Type B pancreatic cell (in vitro differentiated cells): ENCODE measurements around the gene CCDC110. TPM values are rescaled to one million over a fixed set of nuclear protein-coding genes. Genes with fewer than 3 reads are reported as not detected.

Source experiments
- DNase-seq: peaks from one replicate; pipeline ENCODE4 v3.0.0; 2021; ENCODE audit warnings: mixed read lengths; ENCODE audit not compliant: unreplicated experiment; ENCODE audit errors: extremely low spot score
- H3K27ac Mint-ChIP-seq: 2 replicates; pipeline ENCODE4 v1.8.0; 2021; ENCODE audit warnings: mild to moderate bottlenecking, mixed read lengths
- H3K27me3 Mint-ChIP-seq: 2 replicates; pipeline ENCODE4 v1.8.0; 2021; ENCODE audit warnings: mixed read lengths
- H3K36me3 Mint-ChIP-seq: 2 replicates; pipeline ENCODE4 v1.8.0; 2021; ENCODE audit warnings: mixed read lengths
- H3K4me1 Mint-ChIP-seq: one replicate; pipeline ENCODE4 v1.8.0; 2021; ENCODE audit warnings: mixed read lengths; ENCODE audit not compliant: unreplicated experiment
- H3K4me3 Mint-ChIP-seq: 2 replicates; pipeline ENCODE4 v1.8.0; 2021; ENCODE audit warnings: mild to moderate bottlenecking, mixed read lengths
- H3K9me3 Mint-ChIP-seq: 2 replicates; pipeline ENCODE4 v1.8.0; 2021; ENCODE audit warnings: mixed read lengths
- CTCF ChIP-seq: fragments of 200-600 bp; sonication (generic); conservative IDR thresholded peaks from 2 replicates; pipeline ENCODE4 v1.5.0; 2021; ENCODE audit warnings: antibody characterized with exemption, mild to moderate bottlenecking
- total RNA-seq: library from RNA; stranded (reverse); gene quantifications from 2 replicates; pipeline ENCODE4 v1.2.1, GENCODE V29; 2021; ENCODE audit warnings: low replicate concordance

Gene CCDC110
- total RNA-seq, 1 donor from 2014 or later = 0.94 TPM

- Mint-ChIP-seq H3K9me3 (no peaks in the 10 kb centered on the region), H3K27ac (peak overlapping the region; percentile 71), H3K4me3 (peak overlapping the region; percentile 94), H3K36me3 (no peaks in the 10 kb centered on the region), H3K4me1 (peaks cover 6% of the 10 kb centered on the region), H3K27me3 (peaks cover 37% of the 10 kb centered on the region)
- no peak for TF ChIP-seq CTCF
- no peak for DNase-seq
Measured at GRCh38 chr4:185472103-185472542, 590 bp upstream of the CCDC110 start.

DNA sequence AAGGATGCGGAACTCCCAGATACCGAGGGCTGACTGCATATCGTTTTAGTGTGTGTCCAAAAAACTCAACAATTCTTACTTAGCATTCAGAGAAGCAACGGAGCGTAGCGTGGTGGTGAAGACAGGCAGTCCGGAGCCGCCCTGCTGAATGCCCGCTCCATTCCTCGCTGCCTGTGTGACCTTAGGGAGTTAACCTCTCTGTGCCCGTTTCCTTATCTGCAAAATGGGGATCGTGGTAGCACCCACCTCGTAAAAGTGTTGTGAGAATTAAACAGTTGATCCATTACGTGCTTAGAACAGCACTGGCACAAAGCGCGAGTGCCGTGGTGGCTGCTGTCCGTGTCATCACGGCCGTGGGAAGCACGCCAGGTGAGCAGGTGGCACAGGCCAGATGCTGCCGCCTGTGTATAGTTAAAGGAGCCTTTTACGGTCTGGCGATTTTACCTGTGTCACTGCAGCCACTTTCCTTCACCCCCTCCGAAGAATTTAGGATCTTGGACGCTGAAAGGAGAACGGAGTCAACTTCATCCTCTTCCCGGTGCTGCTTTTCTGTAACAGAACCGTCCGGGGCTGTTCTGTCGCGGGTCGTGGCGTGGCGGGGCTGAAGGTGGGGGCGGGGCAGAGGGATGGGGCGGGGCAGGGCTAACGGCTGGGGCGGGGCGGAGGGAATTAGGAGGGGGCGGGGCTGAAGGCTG lies 885 bp downstream of the CCDC110 start:
- no peak for TF ChIP-seq CTCF
- Mint-ChIP-seq H3K27me3 (peaks cover 42% of the 10 kb centered on the region), H3K4me3 (peak overlapping the region; percentile 89), H3K9me3 (no peaks in the 10 kb centered on the region), H3K36me3 (no peaks in the 10 kb centered on the region), H3K27ac (peak overlapping the region; percentile 69), H3K4me1 (peaks cover 6% of the 10 kb centered on the region)
- DNase-seq = no peak

DNA sequence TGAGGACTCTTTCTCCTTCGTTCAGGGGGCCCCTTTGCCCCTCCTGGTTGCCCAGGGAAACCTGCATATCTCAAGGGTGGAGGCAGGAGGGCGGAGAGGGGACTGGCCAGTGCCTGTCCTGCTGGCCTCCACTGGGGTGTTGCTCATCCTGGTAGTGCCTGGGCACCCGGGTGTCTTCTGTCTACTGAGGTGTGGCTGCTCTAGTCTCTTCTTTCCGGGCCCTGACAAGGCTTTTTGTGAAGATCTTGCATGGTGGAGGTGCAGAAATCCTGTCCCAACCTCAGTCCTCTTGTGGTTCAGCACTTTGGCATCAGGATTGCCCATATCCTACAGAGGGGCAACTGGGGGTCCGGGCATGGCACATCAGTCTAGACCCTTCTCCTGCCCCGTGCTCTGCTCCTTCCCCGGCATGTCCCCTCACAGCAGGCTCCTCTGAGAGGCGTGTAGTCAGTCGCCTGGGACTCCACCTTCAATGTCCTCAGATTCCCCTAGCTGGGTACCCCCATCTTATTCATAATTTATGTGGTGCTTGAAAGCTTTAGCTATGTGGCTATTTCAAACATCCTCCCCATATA lies 1.9 kb downstream of the CCDC110 start:
- DNase-seq = no peak
- H3K9me3 Mint-ChIP-seq = no peaks in the 10 kb centered on the region
- peaks cover 12% of the 10 kb centered on the region for H3K4me1 Mint-ChIP-seq
- H3K27me3 Mint-ChIP-seq = peaks cover 47% of the 10 kb centered on the region
- H3K4me3 Mint-ChIP-seq = no peak overlapping the region
- TF ChIP-seq CTCF = no peak
- H3K27ac Mint-ChIP-seq = no peak overlapping the region
- no peaks in the 10 kb centered on the region for H3K36me3 Mint-ChIP-seq

DNA sequence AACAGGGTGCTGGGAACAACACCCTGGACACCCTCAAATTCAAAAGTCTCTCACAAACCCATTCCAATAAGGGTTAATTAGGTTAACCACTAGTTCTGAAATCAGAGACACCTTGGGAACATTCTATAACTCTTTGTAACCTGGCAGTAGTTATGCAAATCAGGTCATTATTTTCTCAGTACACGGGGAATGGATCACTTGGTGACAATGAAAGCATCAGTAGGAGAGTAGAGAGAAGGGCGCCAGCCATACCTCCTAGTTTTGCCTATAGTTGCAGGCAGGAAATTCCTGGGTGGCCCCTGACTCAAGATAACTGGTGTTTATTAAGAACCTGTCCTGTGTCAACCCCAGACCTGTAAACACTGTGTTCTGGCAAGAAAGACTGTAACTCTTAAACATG lies 2.5 kb downstream of the CCDC110 start:
- Mint-ChIP-seq H3K27ac (no peak overlapping the region), H3K36me3 (no peaks in the 10 kb centered on the region), H3K9me3 (no peaks in the 10 kb centered on the region), H3K4me1 (peaks cover 12% of the 10 kb centered on the region), H3K4me3 (no peak overlapping the region), H3K27me3 (peaks cover 47% of the 10 kb centered on the region)
- TF ChIP-seq CTCF = no peak
- DNase-seq = no peak

DNA sequence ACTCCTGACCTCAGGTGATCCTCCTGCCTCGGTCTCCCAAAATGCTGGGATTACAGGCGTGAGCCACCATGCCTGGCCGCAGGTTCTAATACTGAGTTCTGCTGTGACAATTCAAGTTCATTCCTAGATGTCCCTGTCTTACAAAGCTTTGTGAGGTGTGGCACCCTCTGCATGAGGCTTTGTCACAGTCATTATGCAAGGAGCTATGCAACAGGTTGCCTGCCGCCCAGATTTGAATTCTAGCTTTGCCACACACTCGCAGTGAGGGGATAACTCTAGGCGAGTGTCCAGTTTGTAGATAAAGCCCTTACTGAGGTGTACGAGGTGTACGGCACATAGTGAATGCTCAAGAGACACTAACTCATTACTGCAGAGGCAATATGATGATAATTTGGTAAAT lies 3.5 kb downstream of the CCDC110 start:
- H3K9me3 Mint-ChIP-seq = no peaks in the 10 kb centered on the region
- peaks cover 17% of the 10 kb centered on the region for H3K4me1 Mint-ChIP-seq
- no peak overlapping the region for H3K27ac Mint-ChIP-seq
- no peaks in the 10 kb centered on the region for H3K36me3 Mint-ChIP-seq
- no peak for DNase-seq
- H3K27me3 Mint-ChIP-seq = peaks cover 47% of the 10 kb centered on the region
- no peak for TF ChIP-seq CTCF
- H3K4me3 Mint-ChIP-seq = no peak overlapping the region
